ENCODE results near the gene ELOB. TPM values are rescaled to one million over a fixed set of nuclear protein-coding genes. Genes with fewer than 3 reads are reported as not detected.

Gene ELOB
- total RNA-seq, 1 donor from 2014 or later, result 195 TPM

GRCh38 chr16:2737238-2737605 is 39.9 kb downstream of the ELOB start:
- TF ChIP-seq CTCF (IDR thresholded peaks at IDR 0.05; ENCODE audit: unreplicated experiment), result no peak
- Mint-ChIP-seq H3K27ac (ENCODE audit: unreplicated experiment) (no peak overlapping the region), H3K4me3 (ENCODE audit: unreplicated experiment) (no peak overlapping the region), H3K4me1 (ENCODE audit: unreplicated experiment) (peaks cover 4% of the 10 kb centered on the region), H3K9me3 (ENCODE audit: unreplicated experiment) (no peaks in the 10 kb centered on the region), H3K36me3 (ENCODE audit: low read depth, unreplicated experiment) (no peaks in the 10 kb centered on the region), H3K27me3 (ENCODE audit: unreplicated experiment) (peaks cover 2% of the 10 kb centered on the region)
- DNase-seq (ENCODE audit: low spot score), result no peak

- no peak for DNase-seq (ENCODE audit: low spot score)
- Mint-ChIP-seq H3K27ac (ENCODE audit: unreplicated experiment) (no peak overlapping the region), H3K36me3 (ENCODE audit: low read depth, unreplicated experiment) (no peaks in the 10 kb centered on the region), H3K4me3 (ENCODE audit: unreplicated experiment) (no peak overlapping the region), H3K4me1 (ENCODE audit: unreplicated experiment) (peaks cover 4% of the 10 kb centered on the region), H3K9me3 (ENCODE audit: unreplicated experiment) (no peaks in the 10 kb centered on the region), H3K27me3 (ENCODE audit: unreplicated experiment) (peaks cover 2% of the 10 kb centered on the region)
- TF ChIP-seq CTCF (IDR thresholded peaks at IDR 0.05; ENCODE audit: unreplicated experiment), result no peak
Measured at GRCh38 chr16:2736476-2737237, 40.4 kb downstream of the ELOB start.

GRCh38 chr16:2734844-2735515 is 42.1 kb downstream of the ELOB start:
- no peak for TF ChIP-seq CTCF (IDR thresholded peaks at IDR 0.05; ENCODE audit: unreplicated experiment)
- Mint-ChIP-seq H3K36me3 (ENCODE audit: low read depth, unreplicated experiment) (no peaks in the 10 kb centered on the region), H3K9me3 (ENCODE audit: unreplicated experiment) (no peaks in the 10 kb centered on the region), H3K27ac (ENCODE audit: unreplicated experiment) (no peak overlapping the region), H3K4me1 (ENCODE audit: unreplicated experiment) (peaks cover 4% of the 10 kb centered on the region), H3K27me3 (ENCODE audit: unreplicated experiment) (no peaks in the 10 kb centered on the region), H3K4me3 (ENCODE audit: unreplicated experiment) (no peak overlapping the region)
- no peak for DNase-seq (ENCODE audit: low spot score)

- no peak overlapping the region for H3K27ac Mint-ChIP-seq (ENCODE audit: unreplicated experiment)
- H3K4me3 Mint-ChIP-seq (ENCODE audit: unreplicated experiment), result no peak overlapping the region
- H3K27me3 Mint-ChIP-seq (ENCODE audit: unreplicated experiment), result no peaks in the 10 kb centered on the region
- no peaks in the 10 kb centered on the region for H3K9me3 Mint-ChIP-seq (ENCODE audit: unreplicated experiment)
- TF ChIP-seq CTCF (IDR thresholded peaks at IDR 0.05; ENCODE audit: unreplicated experiment), result no peak
- DNase-seq (ENCODE audit: low spot score), result no peak
- no peaks in the 10 kb centered on the region for H3K36me3 Mint-ChIP-seq (ENCODE audit: low read depth, unreplicated experiment)
- H3K4me1 Mint-ChIP-seq (ENCODE audit: unreplicated experiment), result no peaks in the 10 kb centered on the region
Measured at GRCh38 chr16:2728034-2728433, 49.0 kb downstream of the ELOB start.

- no peak for TF ChIP-seq CTCF (IDR thresholded peaks at IDR 0.05; ENCODE audit: unreplicated experiment)
- Mint-ChIP-seq H3K9me3 (ENCODE audit: unreplicated experiment) (no peaks in the 10 kb centered on the region), H3K4me3 (ENCODE audit: unreplicated experiment) (no peak overlapping the region), H3K4me1 (ENCODE audit: unreplicated experiment) (no peaks in the 10 kb centered on the region), H3K27me3 (ENCODE audit: unreplicated experiment) (no peaks in the 10 kb centered on the region), H3K36me3 (ENCODE audit: low read depth, unreplicated experiment) (no peaks in the 10 kb centered on the region), H3K27ac (ENCODE audit: unreplicated experiment) (no peak overlapping the region)
- DNase-seq (ENCODE audit: low spot score), result no peak
Measured at GRCh38 chr16:2726923-2727322, 50.2 kb downstream of the ELOB start.

Measured in endothelial cell (in vitro differentiated cells).